ENCODE measurements around the gene SNX33. TPM values are rescaled to one million over a fixed set of nuclear protein-coding genes. Genes with fewer than 3 reads are reported as not detected.
"Not testable (repeated sequence)": the region's sequence is repeated elsewhere in the genome, so short reads cannot be mapped to it uniquely, and the experiment has no call there.

SNX33 gene
- total RNA-seq, 1 donor = 19.9 TPM

GRCh38 chr15:75673426-75674235, 25.9 kb downstream of the SNX33 start:
- H3K4me3 ChIP-seq (ENCODE audit: low read depth, low read length) = peak overlapping the region; percentile 7
- peak; percentile 79 for DNase-seq (ENCODE audit: low read depth)
- TF ChIP-seq CTCF (IDR thresholded peaks at IDR 0.05; ENCODE audit: insufficient read depth, low read depth, low read length) = no peak

- no peak overlapping the region for H3K4me3 ChIP-seq (ENCODE audit: low read depth, low read length)
- TF ChIP-seq CTCF (IDR thresholded peaks at IDR 0.05; ENCODE audit: insufficient read depth, low read depth, low read length) = no peak
- no peak for DNase-seq (ENCODE audit: low read depth)
Observed at GRCh38 chr15:75674366-75674765, 26.7 kb downstream of the SNX33 start.

GRCh38 chr15:75675579-75676404, 28.1 kb downstream of the SNX33 start:
- no peak for TF ChIP-seq CTCF (IDR thresholded peaks at IDR 0.05; ENCODE audit: insufficient read depth, low read depth, low read length)
- no peak for DNase-seq (ENCODE audit: low read depth)
- H3K4me3 ChIP-seq (ENCODE audit: low read depth, low read length) = no peak overlapping the region

GRCh38 chr15:75676688-75677464, 29.2 kb downstream of the SNX33 start:
- no peak for TF ChIP-seq CTCF (IDR thresholded peaks at IDR 0.05; ENCODE audit: insufficient read depth, low read depth, low read length)
- DNase-seq (ENCODE audit: low read depth) = no peak
- no peak overlapping the region for H3K4me3 ChIP-seq (ENCODE audit: low read depth, low read length)

GRCh38 chr15:75677465-75678323, 30.0 kb downstream of the SNX33 start:
- H3K4me3 ChIP-seq (ENCODE audit: low read depth, low read length) = no peak overlapping the region
- TF ChIP-seq CTCF (IDR thresholded peaks at IDR 0.05; ENCODE audit: insufficient read depth, low read depth, low read length) = no peak
- no peak for DNase-seq (ENCODE audit: low read depth)

GRCh38 chr15:75678324-75678690, 30.6 kb downstream of the SNX33 start:
- DNase-seq (ENCODE audit: low read depth); H3K4me3 ChIP-seq (ENCODE audit: low read depth, low read length): not testable (repeated sequence)
